B cell (primary cell): ENCODE data around the gene RIC3. TPM values are rescaled to one million over a fixed set of nuclear protein-coding genes. Genes with fewer than 3 reads are reported as not detected.

Experiments used
- ATAC-seq: fragments of 200-7000 bp; cut with Tn5 transposase; one replicate; pipeline ENCODE4 v1.10.0; 2021; ENCODE audit warnings: low read depth, mild to moderate bottlenecking, moderate number of reproducible peaks, moderate library complexity
- CTCF ChIA-PET: fragments of 350-600 bp; sonication (Branson Sonifier 250); formaldehyde crosslinking; loops from one replicate; lab custom pipeline; 2021; ENCODE audit warnings: antibody characterized with exemption, inconsistent platforms; lab: Charles Lee
- POLR2A ChIA-PET: fragments of 350-600 bp; sonication (Branson Sonifier 250); formaldehyde crosslinking; loops from one replicate; lab custom pipeline; 2021; ENCODE audit warnings: antibody characterized with exemption; lab: Charles Lee
- DNase-seq: peaks from one replicate; pipeline ENCODE4 v3.0.0; 2013
- H2AFZ ChIP-seq: 2 replicates; pipeline ENCODE4 v1.6.1; 2012; ENCODE audit warnings: mild to moderate bottlenecking, low read depth, low read length; ENCODE audit not compliant: insufficient read depth, poor library complexity, severe bottlenecking
- H3K27ac ChIP-seq, 2 donors: 1 replicate in 1 of 2; 2 replicates in 1 of 2; pipeline ENCODE4 v1.5.1; 2012 to 2013; ENCODE audit warnings: low read length in 2 of 2, mild to moderate bottlenecking in 2 of 2, moderate library complexity in 1 of 2
- H3K27me3 ChIP-seq, 4 experiments: fragments of 200-600 bp in 1 of 4; sonication (generic) in 1 of 4; replicated peaks in 1 of 4; 1 replicate in 2 of 4; 2 replicates in 2 of 4; pipeline versions ENCODE4 v1.6.1 to v1.7.0; 2013 to 2016; ENCODE audit warnings: low read length in 3 of 4, mild to moderate bottlenecking in 2 of 4, mixed read lengths in 1 of 4, moderate library complexity in 1 of 4; ENCODE audit not compliant: insufficient read depth in 4 of 4, control insufficient read depth in 3 of 4; ENCODE audit errors: control extremely low read depth in 1 of 4
- H3K36me3 ChIP-seq, 2 experiments: replicated peaks in 1 of 2; 1 replicate in 1 of 2; 2 replicates in 1 of 2; pipeline versions ENCODE4 v1.6.1 to v1.7.1; 2013; ENCODE audit warnings: low read length in 1 of 2; ENCODE audit not compliant: insufficient read depth in 2 of 2, control insufficient read depth in 1 of 2; ENCODE audit errors: control extremely low read depth in 1 of 2, extremely low read depth in 1 of 2
- H3K4me1 ChIP-seq, 2 donors: fragments of 200-600 bp in 1 of 2; sonication (generic) in 1 of 2; 1 replicate in 1 of 2; 2 replicates in 1 of 2; pipeline versions ENCODE4 v1.5.1 to v1.6.1; 2013 to 2017; ENCODE audit warnings: low read length in 2 of 2; ENCODE audit not compliant: control insufficient read depth in 2 of 2, insufficient read depth in 2 of 2
- H3K4me2 ChIP-seq: replicated peaks from 2 replicates; pipeline ENCODE3; 2012; ENCODE audit warnings: mild to moderate bottlenecking, low read depth, low read length; ENCODE audit not compliant: poor library complexity, severe bottlenecking
- H3K4me3 ChIP-seq, 5 experiments: fragments of 200-600 bp in 1 of 5; sonication (generic) in 1 of 5; 1 replicate in 3 of 5; 2 replicates in 2 of 5; pipeline versions ENCODE4 v1.5.1 to v1.7.0; 2011 to 2016; ENCODE audit warnings: low read length in 4 of 5, mild to moderate bottlenecking in 4 of 5, low read depth in 2 of 5, control low read depth in 1 of 5, moderate library complexity in 1 of 5; ENCODE audit not compliant: insufficient read depth in 1 of 5; ENCODE audit errors: control extremely low read depth in 1 of 5, extremely low read depth in 1 of 5
- H3K79me2 ChIP-seq: fragments of 200-600 bp; sonication (generic); one replicate; pipeline ENCODE4 v1.6.0; 2016; ENCODE audit warnings: low read length; ENCODE audit not compliant: control insufficient read depth, insufficient read depth
- H3K9ac ChIP-seq: fragments of 200-600 bp; sonication (generic); 2 replicates; pipeline ENCODE4 v1.6.1; 2017; ENCODE audit warnings: mild to moderate bottlenecking, low read length, moderate library complexity
- H3K9me3 ChIP-seq, 3 donors: one replicate each; pipeline versions ENCODE4 v1.6.1 to v1.7.1; 2013; ENCODE audit warnings: low read length in 2 of 3; ENCODE audit not compliant: control insufficient read depth in 2 of 3, insufficient read depth in 1 of 3; ENCODE audit errors: control extremely low read depth in 1 of 3
- H4K20me1 ChIP-seq: 2 replicates; pipeline ENCODE4 v1.6.0; 2012; ENCODE audit warnings: mild to moderate bottlenecking, low read length; ENCODE audit not compliant: insufficient read depth, control insufficient read depth, poor library complexity, severe bottlenecking
- H3K27ac Mint-ChIP-seq: one replicate; pipeline ENCODE4 v1.8.0; 2021; ENCODE audit warnings: mixed read lengths
- H3K27me3 Mint-ChIP-seq: one replicate; pipeline ENCODE4 v1.8.0; 2021; ENCODE audit warnings: mixed read lengths
- H3K4me1 Mint-ChIP-seq: one replicate; pipeline ENCODE4 v1.8.0; 2021; ENCODE audit warnings: mixed read lengths
- H3K4me3 Mint-ChIP-seq: one replicate; pipeline ENCODE4 v1.8.0; 2021; ENCODE audit warnings: mixed read lengths
- H3K9me3 Mint-ChIP-seq: one replicate; pipeline ENCODE4 v1.8.0; 2022; ENCODE audit warnings: mixed read lengths; ENCODE audit not compliant: insufficient read depth
- EZH2 ChIP-seq: IDR thresholded peaks from 2 replicates; pipeline ENCODE4 v1.6.1; 2012; ENCODE audit warnings: borderline replicate concordance, low read depth, mild to moderate bottlenecking, moderate library complexity, low read length; ENCODE audit not compliant: insufficient read depth, poor library complexity, severe bottlenecking
- WGBS: methylation state at CpG from one replicate; pipeline ENCODE4 v1.1.5; 2013; ENCODE audit warnings: missing lambda C conversion rate; ENCODE audit not compliant: insufficient coverage; 5-methylcytosine and 5-hydroxymethylcytosine counted together
- intact Hi-C: fragments of 100-400 bp; cut with micrococcal nuclease; formaldehyde crosslinking; loops from one replicate; pipeline ENCODE4 v1.10.0; 2022
- polyA plus RNA-seq: library from polyadenylated mRNA; depleted of rRNA; stranded (reverse); fragments of >200 nt; gene quantifications from 2 replicates; pipeline ENCODE4 v1.2.3, GENCODE V29; 2012
- total RNA-seq, 2 donors: library from RNA; stranded (reverse); fragments of 120-200 nt in 1 of 2; gene quantifications; 1 replicate in 1 of 2; 2 replicates in 1 of 2; pipeline versions ENCODE4 v1.2.3 to v1.2.4, GENCODE V29; 2013 to 2022
- TF ChIP-seq, protein P1 (sequence below): fragments of 200-600 bp; IDR thresholded peaks from one replicate; pipeline ENCODE4 v1.8.0; 2022; ENCODE audit warnings: antibody characterized with exemption, mild to moderate bottlenecking

The RIC3 gene
- total and polyA plus RNA-seq, 2 donors (not counting 1 experiment from before 2014, with no cell fraction given): 62.4 to 74.6 TPM

DNA sequence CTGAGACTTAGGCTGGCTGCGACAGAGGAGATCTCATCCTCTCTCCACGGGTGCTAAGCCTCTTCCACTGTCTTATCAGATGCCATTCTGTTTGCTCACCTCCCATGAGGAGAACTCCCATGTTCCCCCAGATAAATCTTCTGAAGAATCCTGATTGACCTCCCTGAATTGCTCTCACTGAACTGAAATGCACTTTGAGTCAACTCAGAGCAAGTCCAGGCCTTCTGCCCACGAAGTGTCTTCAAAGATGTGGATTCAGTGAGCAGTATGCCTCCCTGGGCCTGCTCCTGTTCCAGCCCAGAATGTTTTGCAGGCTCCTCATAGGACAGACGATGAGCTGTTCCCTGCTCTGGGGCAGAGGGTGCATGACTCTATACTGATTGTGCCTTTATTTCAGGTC is 70.5 kb downstream of the RIC3 start:
- Histone ChIP-seq H3K27ac (no peak overlapping the region), H3K4me1 (no peaks in the 10 kb centered on the region), H2AFZ (no peak overlapping the region), H3K27me3 (no peaks in the 10 kb centered on the region), H3K9ac (no peak overlapping the region), H3K36me3 (peaks cover 0 to 4% of the 10 kb centered on the region in 2 experiments), H3K4me2 (no peak overlapping the region), H3K4me3 (no peak overlapping the region), H3K79me2 (no peaks in the 10 kb centered on the region), H4K20me1 (no peaks in the 10 kb centered on the region), H3K9me3 (no peaks in the 10 kb centered on the region)
- ChIA-PET POLR2A (no interaction called here), CTCF (interaction anchor here (1.0 to 6.9 kb wide), 18 partner anchors 10 to 1286 kb away, joined by 3 to 121 read pairs (median 6); no protein-coding TSS in a partner anchor)
- TF ChIP-seq, protein P1, sequence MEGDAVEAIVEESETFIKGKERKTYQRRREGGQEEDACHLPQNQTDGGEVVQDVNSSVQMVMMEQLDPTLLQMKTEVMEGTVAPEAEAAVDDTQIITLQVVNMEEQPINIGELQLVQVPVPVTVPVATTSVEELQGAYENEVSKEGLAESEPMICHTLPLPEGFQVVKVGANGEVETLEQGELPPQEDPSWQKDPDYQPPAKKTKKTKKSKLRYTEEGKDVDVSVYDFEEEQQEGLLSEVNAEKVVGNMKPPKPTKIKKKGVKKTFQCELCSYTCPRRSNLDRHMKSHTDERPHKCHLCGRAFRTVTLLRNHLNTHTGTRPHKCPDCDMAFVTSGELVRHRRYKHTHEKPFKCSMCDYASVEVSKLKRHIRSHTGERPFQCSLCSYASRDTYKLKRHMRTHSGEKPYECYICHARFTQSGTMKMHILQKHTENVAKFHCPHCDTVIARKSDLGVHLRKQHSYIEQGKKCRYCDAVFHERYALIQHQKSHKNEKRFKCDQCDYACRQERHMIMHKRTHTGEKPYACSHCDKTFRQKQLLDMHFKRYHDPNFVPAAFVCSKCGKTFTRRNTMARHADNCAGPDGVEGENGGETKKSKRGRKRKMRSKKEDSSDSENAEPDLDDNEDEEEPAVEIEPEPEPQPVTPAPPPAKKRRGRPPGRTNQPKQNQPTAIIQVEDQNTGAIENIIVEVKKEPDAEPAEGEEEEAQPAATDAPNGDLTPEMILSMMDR: no peak
- TF ChIP-seq EZH2: no peak
- WGBS: 90% methylated on average over 4 of the region's 4 CpGs
- Mint-ChIP-seq H3K27ac (no peak overlapping the region), H3K27me3 (no peaks in the 10 kb centered on the region), H3K9me3 (no peaks in the 10 kb centered on the region), H3K4me3 (no peak overlapping the region), H3K4me1 (peaks cover 2% of the 10 kb centered on the region)
- DNase-seq (no peak), ATAC-seq (no peak)
- intact Hi-C loops: loop anchor here (2.0 kb wide), 1 partner anchor 1000 kb away; no protein-coding TSS in a partner anchor

DNA sequence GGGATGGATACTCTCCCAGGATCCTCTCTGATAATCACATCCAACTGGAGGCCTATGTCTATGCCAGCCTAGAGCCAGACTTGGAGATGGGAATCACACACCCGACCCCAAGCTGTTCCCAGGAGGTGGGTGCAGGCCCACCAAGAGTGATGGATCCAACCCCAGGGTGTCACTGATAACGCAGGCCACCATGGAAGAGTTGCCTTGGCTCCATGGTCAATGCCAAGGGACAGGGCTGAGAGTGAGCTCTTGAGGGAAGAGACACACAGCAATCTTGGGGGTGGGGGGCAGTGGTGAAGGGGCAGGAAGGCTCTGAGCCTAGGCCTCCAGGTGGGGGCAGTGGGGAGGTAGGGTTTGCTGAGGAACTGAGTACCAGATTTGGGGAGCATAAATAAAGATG is 70.9 kb downstream of the RIC3 start:
- Histone ChIP-seq H3K36me3 (peaks cover 0 to 4% of the 10 kb centered on the region in 2 experiments), H3K9me3 (no peaks in the 10 kb centered on the region), H3K27me3 (no peaks in the 10 kb centered on the region), H4K20me1 (no peaks in the 10 kb centered on the region), H3K9ac (no peak overlapping the region), H3K4me2 (no peak overlapping the region), H3K79me2 (no peaks in the 10 kb centered on the region), H3K27ac (no peak overlapping the region), H2AFZ (no peak overlapping the region), H3K4me3 (no peak overlapping the region), H3K4me1 (no peaks in the 10 kb centered on the region)
- CTCF ChIA-PET: interaction anchor here (0.6 to 6.9 kb wide), 8 partner anchors 9 to 1001 kb away, joined by 3 to 121 read pairs (median 14); no protein-coding TSS in a partner anchor
- peaks cover 2% of the 10 kb centered on the region for H3K4me1 Mint-ChIP-seq
- 86% methylated on average over 2 of the region's 2 CpGs for WGBS
- POLR2A ChIA-PET: no interaction called here
- no peaks in the 10 kb centered on the region for H3K27me3 Mint-ChIP-seq
- H3K27ac Mint-ChIP-seq: no peak overlapping the region
- intact Hi-C loops: loop anchor here (2.0 kb wide), 1 partner anchor 999 kb away; no protein-coding TSS in a partner anchor
- no peak for TF ChIP-seq EZH2
- TF ChIP-seq, protein P1: no peak
- ATAC-seq: no peak
- DNase-seq: no peak
- no peaks in the 10 kb centered on the region for H3K9me3 Mint-ChIP-seq
- no peak overlapping the region for H3K4me3 Mint-ChIP-seq
